ENCODE measurements around the gene DDIT3. TPM values are rescaled to one million over a fixed set of nuclear protein-coding genes. Genes with fewer than 3 reads are reported as not detected.
A peak's percentile ranks its signal among the peaks of the same experiment; 100 is the strongest.

The DDIT3 gene
- total and polyA plus RNA-seq, 2 experiments from 2014 or later = 14.7 to 36.6 TPM

DNA sequence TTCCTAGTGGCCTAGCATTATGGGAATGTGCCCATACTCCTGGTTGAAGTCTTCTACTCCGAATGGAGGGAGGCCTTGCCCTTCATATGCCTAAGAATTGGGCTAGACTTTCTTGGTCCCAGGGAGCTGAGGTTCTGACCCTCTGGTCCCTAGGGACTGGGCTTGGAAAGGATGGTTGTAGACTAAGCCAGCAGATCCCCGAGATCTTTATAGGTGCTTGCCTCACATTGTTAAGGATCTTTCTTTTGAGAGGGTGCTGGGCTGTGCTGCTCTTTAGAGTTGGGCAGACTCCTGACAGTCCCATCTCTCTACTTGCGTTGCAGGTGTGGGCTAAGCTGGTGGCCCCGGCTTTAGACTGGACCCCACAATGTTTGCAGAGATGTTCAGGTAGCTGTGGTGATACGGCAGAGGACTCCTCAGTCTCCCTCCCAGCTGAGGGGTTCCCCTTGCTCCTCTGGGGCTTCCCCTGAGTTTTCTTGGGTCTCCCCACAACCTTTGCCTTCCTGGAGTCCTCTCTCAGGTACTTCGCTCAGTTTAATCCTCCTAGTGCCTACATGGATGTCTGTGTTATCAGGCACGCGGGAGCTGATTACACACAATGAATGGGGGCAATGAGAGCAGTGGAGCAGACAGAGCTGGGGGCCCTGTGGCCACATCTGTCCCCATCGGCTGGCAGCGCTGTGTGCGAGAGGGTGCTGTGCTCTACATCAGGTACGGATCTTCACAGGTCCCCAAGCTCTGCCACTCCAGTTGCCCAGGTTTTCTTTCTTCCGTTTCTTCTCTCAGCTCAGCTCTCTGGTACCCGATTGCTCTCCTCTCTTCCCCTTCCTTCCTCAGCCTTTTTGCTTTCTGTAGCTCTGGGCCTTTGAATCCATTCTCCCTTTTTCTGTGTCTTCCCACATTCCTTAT, 3.6 kb upstream of the DDIT3 start:
- H4K20me1 ChIP-seq (ENCODE audit: insufficient read depth) = peaks cover 4% of the 10 kb centered on the region; the same call in 1 of the 2 replicates
- peak overlapping the region; percentile 91 for H3K4me2 ChIP-seq (ENCODE audit: unreplicated experiment)
- H3K36me3 ChIP-seq (ENCODE audit: low read depth) = peaks cover 27% of the 10 kb centered on the region
- no peaks in the 10 kb centered on the region for H3K27me3 ChIP-seq (replicated peaks; ENCODE audit: insufficient read depth)
- peaks cover 45% of the 10 kb centered on the region for H3F3A ChIP-seq (ENCODE audit: insufficient read depth)
- H3K4me3 ChIP-seq = peak overlapping the region; percentile 93
- H3K9me3 ChIP-seq (ENCODE audit: low read depth) = no peaks in the 10 kb centered on the region
- peak overlapping the region; percentile 79 for H3K27ac ChIP-seq
- in situ Hi-C loops (cut with MboI) = no loop called here
- no peak for TF ChIP-seq EZH2 (IDR thresholded peaks at IDR 0.05; ENCODE audit: insufficient read depth, poor library complexity, severe bottlenecking)
- no peak for TF ChIP-seq EZH2phosphoT487 (IDR thresholded peaks at IDR 0.05; ENCODE audit: insufficient read depth, low read depth)
- WGBS, 2 experiments (ENCODE audit: low coverage in 1 of 2, low lambda C conversion rate in 2 of 2, missing lambda C conversion rate in 2 of 2) = 59% methylated on average over 14 of the region's 14 CpGs
- no peaks in the 10 kb centered on the region for H3K9me2 ChIP-seq (ENCODE audit: insufficient read depth)
- peaks cover 23% of the 10 kb centered on the region for H3K4me1 ChIP-seq (ENCODE audit: insufficient read depth)
- peaks cover 70% of the 10 kb centered on the region for H3K79me2 ChIP-seq (ENCODE audit: insufficient read depth)
- no peak overlapping the region for H2AFZ ChIP-seq
- peak overlapping the region; percentile 88 for H3K9ac ChIP-seq
- no peak for DNase-seq

DNA sequence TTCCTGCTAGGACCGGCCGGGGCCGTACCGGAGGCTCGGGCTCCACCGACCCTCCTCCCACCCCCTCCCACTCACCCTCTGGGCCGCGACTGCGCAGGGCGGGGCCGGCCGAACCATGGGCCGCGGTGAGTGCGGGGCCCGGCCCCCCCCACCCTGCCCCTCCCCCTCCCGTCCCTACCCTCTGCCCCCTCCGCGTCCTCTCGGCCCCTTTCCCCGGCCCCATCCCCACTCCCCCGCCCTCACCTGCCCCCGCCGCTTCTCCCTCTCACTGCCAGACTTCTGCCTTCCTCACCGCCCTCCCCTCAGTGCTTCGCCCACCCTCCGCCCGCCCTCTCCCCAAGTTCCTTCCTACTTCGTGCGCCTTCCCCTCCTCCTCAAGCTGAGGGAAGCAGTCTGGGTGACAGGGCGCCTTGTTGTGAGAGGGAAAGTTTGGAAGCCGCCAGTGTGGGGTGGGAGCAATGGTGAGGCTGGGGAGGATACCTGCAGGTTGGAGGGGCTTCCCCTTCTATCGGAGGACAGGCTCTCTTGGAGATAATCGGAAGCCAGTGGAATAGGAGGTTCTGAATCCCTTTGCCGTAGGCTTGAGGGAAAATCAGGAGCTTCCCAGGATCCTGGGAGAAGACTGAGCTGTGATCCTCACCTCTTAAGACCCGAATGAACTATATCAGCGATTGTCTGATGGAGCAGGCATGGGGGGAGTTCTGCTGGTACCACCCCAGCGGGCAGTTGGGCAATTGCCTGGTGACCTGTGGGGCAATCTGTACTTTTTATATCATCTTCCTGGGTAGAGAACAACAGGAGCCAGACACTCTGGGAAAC, 2.8 kb upstream of the DDIT3 start:
- peaks cover 47% of the 10 kb centered on the region for H3F3A ChIP-seq (ENCODE audit: insufficient read depth)
- peaks cover 18% of the 10 kb centered on the region; the same call in 1 of the 2 replicates for H3K36me3 ChIP-seq (ENCODE audit: low read depth)
- H3K4me3 ChIP-seq = peak overlapping the region; percentile 93
- WGBS, 2 experiments (ENCODE audit: low coverage in 1 of 2, low lambda C conversion rate in 2 of 2, missing lambda C conversion rate in 2 of 2) = 2 to 5% methylated on average over 12 to 38 of the region's 38 CpGs
- peak; percentile 70 for DNase-seq
- H2AFZ ChIP-seq = no peak overlapping the region
- no peaks in the 10 kb centered on the region for H3K9me3 ChIP-seq (ENCODE audit: low read depth)
- H3K4me2 ChIP-seq (ENCODE audit: unreplicated experiment) = peak overlapping the region; percentile 91
- H3K9me2 ChIP-seq (ENCODE audit: insufficient read depth) = no peaks in the 10 kb centered on the region
- peak overlapping the region; percentile 97 for H3K27ac ChIP-seq
- in situ Hi-C loops (cut with MboI) = no loop called here
- peaks cover 31% of the 10 kb centered on the region for H3K4me1 ChIP-seq (ENCODE audit: insufficient read depth)
- no peak for TF ChIP-seq EZH2 (IDR thresholded peaks at IDR 0.05; ENCODE audit: insufficient read depth, poor library complexity, severe bottlenecking)
- peaks cover 70% of the 10 kb centered on the region for H3K79me2 ChIP-seq (ENCODE audit: insufficient read depth)
- H3K27me3 ChIP-seq (replicated peaks; ENCODE audit: insufficient read depth) = no peaks in the 10 kb centered on the region
- peak overlapping the region; percentile 88 for H3K9ac ChIP-seq
- H4K20me1 ChIP-seq (ENCODE audit: insufficient read depth) = peaks cover 12% of the 10 kb centered on the region; the same call in 1 of the 2 replicates

DNA sequence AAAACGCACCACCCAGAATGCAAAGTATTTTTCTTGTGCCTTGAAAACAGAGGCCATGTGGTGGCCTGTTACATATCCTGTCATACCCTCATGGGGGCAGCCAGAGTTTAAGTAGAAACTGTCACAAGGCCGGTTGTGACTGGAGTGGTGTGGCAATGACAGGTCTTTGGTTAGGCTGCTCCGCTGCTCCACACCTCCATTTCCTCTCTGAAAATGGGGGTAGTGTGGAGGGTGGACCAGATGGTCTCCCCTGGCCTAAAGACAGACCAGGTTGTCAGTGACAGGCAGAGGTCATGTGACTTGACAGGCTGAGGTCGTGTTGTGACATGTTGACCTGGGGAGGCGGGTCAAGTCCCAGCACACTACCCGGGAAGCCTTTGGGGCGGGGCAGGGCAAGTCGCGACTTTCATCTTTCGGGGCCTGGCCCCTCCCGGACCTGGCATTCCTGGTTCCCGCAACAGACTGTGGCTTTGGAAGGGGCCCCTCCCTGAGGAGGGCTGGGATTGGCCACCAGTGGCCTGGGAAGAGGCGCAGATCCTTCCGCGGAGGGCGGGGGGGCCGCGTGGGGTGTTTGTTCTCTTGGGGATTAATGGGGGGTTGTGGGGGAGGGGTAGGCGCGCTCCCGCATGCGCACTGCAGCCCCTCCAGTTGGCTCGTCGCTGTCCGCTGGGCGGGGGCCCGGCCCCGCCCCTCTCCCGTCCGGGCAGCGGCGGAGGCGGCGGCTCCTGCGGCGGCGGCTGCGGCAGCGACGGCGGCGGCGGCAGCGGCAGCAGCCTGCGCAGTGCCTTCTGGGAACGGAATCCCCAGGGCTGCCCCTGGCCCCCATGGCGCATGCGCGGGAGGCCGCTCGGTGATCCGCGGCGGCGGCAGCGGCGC, 1.9 kb upstream of the DDIT3 start, which contains the start of gene MBD6:
Gene MBD6, plus strand, starts transcription at position 814 of the 876 bp plus-strand sequence. CDS start 1,480 bp downstream, outside the sequence.
- Histone ChIP-seq H3K4me3 (peak within 1 kb of the TSS; percentile 93), H4K20me1 (ENCODE audit: insufficient read depth) (peaks cover 12% of the 10 kb centered on the region; the same call in 1 of the 2 replicates), H3K9ac (peak within 1 kb of the TSS; percentile 88), H3K36me3 (ENCODE audit: low read depth) (peaks cover 19% of the 10 kb centered on the region), H3K9me2 (ENCODE audit: insufficient read depth) (no peaks in the 10 kb centered on the region), H3K4me1 (ENCODE audit: insufficient read depth) (peaks cover 40% of the 10 kb centered on the region), H3K27me3 (replicated peaks; ENCODE audit: insufficient read depth) (no peaks in the 10 kb centered on the region), H3K4me2 (ENCODE audit: unreplicated experiment) (peak within 1 kb of the TSS; percentile 91), H3K27ac (peak within 1 kb of the TSS; percentile 97), H3K79me2 (ENCODE audit: insufficient read depth) (peaks cover 72% of the 10 kb centered on the region), H3F3A (ENCODE audit: insufficient read depth) (peaks cover 56% of the 10 kb centered on the region), H3K9me3 (ENCODE audit: low read depth) (no peaks in the 10 kb centered on the region), H2AFZ (peak within 1 kb of the TSS; percentile 71)
- TF ChIP-seq EZH2phosphoT487 (IDR thresholded peaks at IDR 0.05; ENCODE audit: insufficient read depth, low read depth) = no peak
- TF ChIP-seq EZH2 (IDR thresholded peaks at IDR 0.05; ENCODE audit: insufficient read depth, poor library complexity, severe bottlenecking) = no peak
- WGBS, 2 experiments (ENCODE audit: low coverage in 1 of 2, low lambda C conversion rate in 2 of 2, missing lambda C conversion rate in 2 of 2) = 2 to 3% methylated on average over 12 to 42 of the region's 57 CpGs
- in situ Hi-C loops (cut with MboI) = no loop called here
- peak; percentile 94 for DNase-seq

Measured in GM23248 (cell line).